Measurements from ENCODE around the gene TEX12. TPM values are rescaled to one million over a fixed set of nuclear protein-coding genes. Genes with fewer than 3 reads are reported as not detected.

The TEX12 gene
- total RNA-seq, 2 donors from 2014 or later = 0.42 TPM; not detected in 1

GRCh38 chr11:112200252-112200651 is 33.1 kb downstream of the TEX12 start:
- intact Hi-C loops (cut with DNase I) = no loop called here

GRCh38 chr11:112206071-112206470 is 38.9 kb downstream of the TEX12 start:
- Histone ChIP-seq H3K27me3 (no peaks in the 10 kb centered on the region), H3K27ac (no peak overlapping the region), H3K4me1 (no peaks in the 10 kb centered on the region), H3K4me3 (no peak overlapping the region), H3K9me3 (no peaks in the 10 kb centered on the region), H3K9ac (ENCODE audit: low read depth in 2 of 2, low read length in 2 of 2) (no peak overlapping the region), H3K36me3 (no peaks in the 10 kb centered on the region)
- no peak for TF ChIP-seq CTCF (IDR thresholded peaks at IDR 0.05)
- intact Hi-C loops (cut with DNase I) = no loop called here
- DNase-seq = no peak

More at GRCh38 chr11:112200252-112200651, 33.1 kb downstream of the TEX12 start:
- no peak for DNase-seq
- H3K9me3 ChIP-seq = no peaks in the 10 kb centered on the region
- H3K27ac ChIP-seq = no peak overlapping the region
- no peak for TF ChIP-seq CTCF (IDR thresholded peaks at IDR 0.05)
- H3K9ac ChIP-seq (ENCODE audit: low read depth in 2 of 2, low read length in 2 of 2) = no peak overlapping the region
- H3K4me3 ChIP-seq = no peak overlapping the region
- H3K36me3 ChIP-seq = no peaks in the 10 kb centered on the region
- no peaks in the 10 kb centered on the region for H3K4me1 ChIP-seq
- no peaks in the 10 kb centered on the region for H3K27me3 ChIP-seq

- no peak overlapping the region for H3K27ac ChIP-seq
- no peak for DNase-seq
- H3K9ac ChIP-seq (ENCODE audit: low read depth in 2 of 2, low read length in 2 of 2) = no peak overlapping the region
- H3K9me3 ChIP-seq = no peaks in the 10 kb centered on the region
- TF ChIP-seq CTCF (IDR thresholded peaks at IDR 0.05) = no peak
- H3K4me3 ChIP-seq = no peak overlapping the region
- intact Hi-C loops (cut with DNase I) = loop anchor here (10.0 kb wide), 1 partner anchor 904 kb away; no protein-coding TSS in a partner anchor
- no peaks in the 10 kb centered on the region for H3K36me3 ChIP-seq
- H3K4me1 ChIP-seq = no peaks in the 10 kb centered on the region
- no peaks in the 10 kb centered on the region for H3K27me3 ChIP-seq
Observed at GRCh38 chr11:112210890-112211289, 43.7 kb downstream of the TEX12 start.

- H3K27me3 ChIP-seq = no peaks in the 10 kb centered on the region
- DNase-seq = no peak
- TF ChIP-seq CTCF (IDR thresholded peaks at IDR 0.05) = no peak
- H3K27ac ChIP-seq = no peak overlapping the region
- no peak overlapping the region for H3K9ac ChIP-seq (ENCODE audit: low read depth in 2 of 2, low read length in 2 of 2)
- no peaks in the 10 kb centered on the region for H3K4me1 ChIP-seq
- no peaks in the 10 kb centered on the region for H3K9me3 ChIP-seq
- H3K36me3 ChIP-seq = no peaks in the 10 kb centered on the region
- no peak overlapping the region for H3K4me3 ChIP-seq
- intact Hi-C loops (cut with DNase I) = loop anchor here (10.0 kb wide), 1 partner anchor 903 kb away; no protein-coding TSS in a partner anchor
Observed at GRCh38 chr11:112211536-112211935, 44.4 kb downstream of the TEX12 start.

- no peak for DNase-seq
- Histone ChIP-seq H3K36me3 (no peaks in the 10 kb centered on the region), H3K27ac (no peak overlapping the region), H3K4me1 (no peaks in the 10 kb centered on the region), H3K9ac (ENCODE audit: low read depth in 2 of 2, low read length in 2 of 2) (no peak overlapping the region), H3K27me3 (no peaks in the 10 kb centered on the region), H3K9me3 (no peaks in the 10 kb centered on the region), H3K4me3 (no peak overlapping the region)
- TF ChIP-seq CTCF (IDR thresholded peaks at IDR 0.05) = no peak
- intact Hi-C loops (cut with DNase I) = loop anchor here (10.0 kb wide), 1 partner anchor 903 kb away; no protein-coding TSS in a partner anchor
Observed at GRCh38 chr11:112212290-112212689, 45.1 kb downstream of the TEX12 start.

Data from colonic mucosa (tissue), 4 donors.